GM19025 (cell line): Measurements from ENCODE around the gene SPEF1.

Experiments used
- ATAC-seq: cut with Tn5 transposase; IDR thresholded peaks from one replicate; pipeline ENCODE4 v1.9.1; 2021; ENCODE audit warnings: mild to moderate bottlenecking, low read depth, moderate library complexity; ENCODE audit not compliant: unreplicated experiment

Gene SPEF1

GRCh38 chr20:3733119-3733995, 47.9 kb downstream of the SPEF1 start:
- ATAC-seq = no peak

- no peak for ATAC-seq
Observed at GRCh38 chr20:3732327-3733118, 48.7 kb downstream of the SPEF1 start, which contains the start of gene HSPA12B. Gene HSPA12B, plus strand, starts transcription at chr20:3732685. Its CDS starts 5,990 bp downstream, at chr20:3738675.

- ATAC-seq = no peak
Observed at GRCh38 chr20:3731944-3732326, 49.3 kb downstream of the SPEF1 start.

GRCh38 chr20:3730803-3731672, 50.2 kb downstream of the SPEF1 start:
- no peak for ATAC-seq

GRCh38 chr20:3729811-3730540, 51.3 kb downstream of the SPEF1 start:
- ATAC-seq = no peak

GRCh38 chr20:3729378-3729777, 51.9 kb downstream of the SPEF1 start:
- no peak for ATAC-seq

- ATAC-seq = no peak
Observed at GRCh38 chr20:3728876-3729275, 52.4 kb downstream of the SPEF1 start.

- no peak for ATAC-seq
Observed at GRCh38 chr20:3728354-3728753, 52.9 kb downstream of the SPEF1 start.
